SIG-M5 (cell line): ENCODE measurements around the gene UCMA.
"Not testable (repeated sequence)": the region's sequence is repeated elsewhere in the genome, so short reads cannot be mapped to it uniquely, and the experiment has no call there.

Source experiments
- DNase-seq: peaks from one replicate; lab custom pipeline; 2025; lab: John Stamatoyannopoulos, UW

The UCMA gene

GRCh38 chr10:13234172-13234571 is at the start of gene UCMA:
TSS of gene UCMA (minus strand) at chr10:13234374. CDS start at chr10:13234258, 116 bp downstream.
- DNase-seq = no peak

GRCh38 chr10:13282348-13282747 is 48.2 kb upstream of the UCMA start:
- DNase-seq = not testable (repeated sequence)

GRCh38 chr10:13276749-13277365 is 42.7 kb upstream of the UCMA start:
- no peak for DNase-seq

- not testable (repeated sequence) for DNase-seq
Measured at GRCh38 chr10:13276146-13276545, 42.0 kb upstream of the UCMA start.

- no peak for DNase-seq
Measured at GRCh38 chr10:13272164-13272571, 38.0 kb upstream of the UCMA start.

- no peak for DNase-seq
Measured at GRCh38 chr10:13271552-13272163, 37.5 kb upstream of the UCMA start.

- DNase-seq = no peak
Measured at GRCh38 chr10:13270877-13271551, 36.8 kb upstream of the UCMA start.

- no peak for DNase-seq
Measured at GRCh38 chr10:13268841-13269240, 34.7 kb upstream of the UCMA start.

- DNase-seq = no peak
Measured at GRCh38 chr10:13268310-13268709, 34.1 kb upstream of the UCMA start.

- no peak for DNase-seq
Measured at GRCh38 chr10:13263591-13263990, 29.4 kb upstream of the UCMA start.

GRCh38 chr10:13262433-13262832 is 28.3 kb upstream of the UCMA start:
- DNase-seq = no peak

- DNase-seq = no peak
Measured at GRCh38 chr10:13257621-13258140, 23.5 kb upstream of the UCMA start.

- DNase-seq = no peak
Measured at GRCh38 chr10:13256627-13257026, 22.5 kb upstream of the UCMA start.

GRCh38 chr10:13253726-13254125 is 19.6 kb upstream of the UCMA start:
- DNase-seq = no peak

- no peak for DNase-seq
Measured at GRCh38 chr10:13247784-13248183, 13.6 kb upstream of the UCMA start.

GRCh38 chr10:13247246-13247645 is 13.1 kb upstream of the UCMA start:
- DNase-seq = no peak

- DNase-seq = not testable (repeated sequence)
Measured at GRCh38 chr10:13242260-13242659, 8.1 kb upstream of the UCMA start.

GRCh38 chr10:13241613-13242012 is 7.4 kb upstream of the UCMA start:
- no peak for DNase-seq

GRCh38 chr10:13239923-13240322 is 5.7 kb upstream of the UCMA start:
- no peak for DNase-seq

GRCh38 chr10:13238271-13239077 is 4.3 kb upstream of the UCMA start:
- no peak for DNase-seq

- no peak for DNase-seq
Measured at GRCh38 chr10:13236638-13237037, 2.5 kb upstream of the UCMA start.

GRCh38 chr10:13234736-13235135 is 562 bp upstream of the UCMA start:
- not testable (repeated sequence) for DNase-seq
